Stimulated activated naive CD8-positive, alpha-beta T cell treated with anti-CD3 and anti-CD28 coated beads, Interleukin-15, Interleukin-2, amounts not matched to agents 100 ng/mL and 50 ng/mL, for 24 hours (primary cell): ENCODE measurements around the gene MRS2.
"Not testable (repeated sequence)": the region's sequence is repeated elsewhere in the genome, so short reads cannot be mapped to it uniquely, and the experiment has no call there.

Experiments
- H3K27ac Mint-ChIP-seq: one replicate; pipeline ENCODE4 v1.8.0; 2021; ENCODE audit warnings: mild to moderate bottlenecking, mixed read lengths
- H3K27me3 Mint-ChIP-seq: one replicate; pipeline ENCODE4 v1.8.0; 2021; ENCODE audit warnings: mixed read lengths
- H3K36me3 Mint-ChIP-seq: one replicate; pipeline ENCODE4 v1.8.0; 2021; ENCODE audit warnings: low read depth, mixed read lengths
- H3K4me1 Mint-ChIP-seq: one replicate; pipeline ENCODE4 v1.8.0; 2021; ENCODE audit warnings: low read depth, mixed read lengths
- H3K4me3 Mint-ChIP-seq: one replicate; pipeline ENCODE4 v1.8.0; 2021; ENCODE audit warnings: mild to moderate bottlenecking, mixed read lengths
- H3K9me3 Mint-ChIP-seq: one replicate; pipeline ENCODE4 v1.8.0; 2021; ENCODE audit warnings: mixed read lengths

Gene MRS2

GRCh38 chr6:24381476-24382219 is 21.1 kb upstream of the MRS2 start:
- no peaks in the 10 kb centered on the region for H3K9me3 Mint-ChIP-seq
- H3K4me1 Mint-ChIP-seq: no peaks in the 10 kb centered on the region

GRCh38 chr6:24382220-24382540 is 20.6 kb upstream of the MRS2 start:
- H3K4me1 Mint-ChIP-seq: no peaks in the 10 kb centered on the region
- no peak overlapping the region for H3K27ac Mint-ChIP-seq
- H3K27me3 Mint-ChIP-seq: peaks cover 11% of the 10 kb centered on the region
- H3K9me3 Mint-ChIP-seq: no peaks in the 10 kb centered on the region
- H3K4me3 Mint-ChIP-seq: no peak overlapping the region
- no peaks in the 10 kb centered on the region for H3K36me3 Mint-ChIP-seq

More at GRCh38 chr6:24381476-24382219, 21.1 kb upstream of the MRS2 start:
- peaks cover 11% of the 10 kb centered on the region for H3K27me3 Mint-ChIP-seq
- no peak overlapping the region for H3K27ac Mint-ChIP-seq
- H3K36me3 Mint-ChIP-seq: no peaks in the 10 kb centered on the region
- no peak overlapping the region for H3K4me3 Mint-ChIP-seq

GRCh38 chr6:24382891-24383494 is 19.7 kb upstream of the MRS2 start:
- not testable (repeated sequence) for H3K27ac Mint-ChIP-seq, H3K36me3 Mint-ChIP-seq, H3K4me3 Mint-ChIP-seq, H3K9me3 Mint-ChIP-seq, H3K4me1 Mint-ChIP-seq
- H3K27me3 Mint-ChIP-seq: peaks cover 15% of the 10 kb centered on the region

- not testable (repeated sequence) for H3K4me1 Mint-ChIP-seq, H3K4me3 Mint-ChIP-seq, H3K9me3 Mint-ChIP-seq, H3K27ac Mint-ChIP-seq, H3K36me3 Mint-ChIP-seq
- H3K27me3 Mint-ChIP-seq: peaks cover 17% of the 10 kb centered on the region
These were observed 18.2 kb upstream of the MRS2 start for GRCh38 chr6:24384369-24385130.

- Mint-ChIP-seq H3K9me3 (no peaks in the 10 kb centered on the region), H3K27ac (no peak overlapping the region), H3K4me1 (no peaks in the 10 kb centered on the region), H3K27me3 (peaks cover 17% of the 10 kb centered on the region), H3K36me3 (no peaks in the 10 kb centered on the region), H3K4me3 (no peak overlapping the region)
These were observed 17.0 kb upstream of the MRS2 start for GRCh38 chr6:24385536-24386269.

GRCh38 chr6:24387818-24388217 is 14.9 kb upstream of the MRS2 start:
- no peaks in the 10 kb centered on the region for H3K4me1 Mint-ChIP-seq
- peaks cover 17% of the 10 kb centered on the region for H3K27me3 Mint-ChIP-seq
- no peak overlapping the region for H3K27ac Mint-ChIP-seq

GRCh38 chr6:24391208-24391607 is 11.5 kb upstream of the MRS2 start:
- H3K27ac Mint-ChIP-seq: no peak overlapping the region
- H3K4me3 Mint-ChIP-seq: no peak overlapping the region
- H3K4me1 Mint-ChIP-seq: no peaks in the 10 kb centered on the region
- no peaks in the 10 kb centered on the region for H3K36me3 Mint-ChIP-seq
- peaks cover under 1% of the 10 kb centered on the region for H3K9me3 Mint-ChIP-seq
- H3K27me3 Mint-ChIP-seq: peaks cover 11% of the 10 kb centered on the region

More at GRCh38 chr6:24387818-24388217, 14.9 kb upstream of the MRS2 start:
- Mint-ChIP-seq H3K4me3 (no peak overlapping the region), H3K9me3 (no peaks in the 10 kb centered on the region), H3K36me3 (no peaks in the 10 kb centered on the region)

GRCh38 chr6:24391756-24392405 is 10.9 kb upstream of the MRS2 start:
- no peaks in the 10 kb centered on the region for H3K36me3 Mint-ChIP-seq
- H3K9me3 Mint-ChIP-seq: peaks cover 5% of the 10 kb centered on the region
- H3K4me3 Mint-ChIP-seq: no peak overlapping the region
- H3K4me1 Mint-ChIP-seq: no peaks in the 10 kb centered on the region
- peaks cover 15% of the 10 kb centered on the region for H3K27me3 Mint-ChIP-seq
- no peak overlapping the region for H3K27ac Mint-ChIP-seq

GRCh38 chr6:24394061-24394779 is 8.5 kb upstream of the MRS2 start:
- Mint-ChIP-seq H3K27me3 (peaks cover 21% of the 10 kb centered on the region), H3K4me3 (no peak overlapping the region), H3K4me1 (no peaks in the 10 kb centered on the region), H3K36me3 (no peaks in the 10 kb centered on the region), H3K27ac (no peak overlapping the region), H3K9me3 (peaks cover 5% of the 10 kb centered on the region)

GRCh38 chr6:24394780-24395437 is 7.8 kb upstream of the MRS2 start:
- Mint-ChIP-seq H3K4me3 (no peak overlapping the region), H3K36me3 (no peaks in the 10 kb centered on the region), H3K9me3 (peaks cover 5% of the 10 kb centered on the region), H3K4me1 (no peaks in the 10 kb centered on the region), H3K27ac (no peak overlapping the region), H3K27me3 (peaks cover 28% of the 10 kb centered on the region)

- no peaks in the 10 kb centered on the region for H3K36me3 Mint-ChIP-seq
- no peak overlapping the region for H3K4me3 Mint-ChIP-seq
- peaks cover 5% of the 10 kb centered on the region for H3K9me3 Mint-ChIP-seq
- H3K27me3 Mint-ChIP-seq: peaks cover 36% of the 10 kb centered on the region
- no peaks in the 10 kb centered on the region for H3K4me1 Mint-ChIP-seq
- no peak overlapping the region for H3K27ac Mint-ChIP-seq
These were observed 5.9 kb upstream of the MRS2 start for GRCh38 chr6:24396824-24397223.

- Mint-ChIP-seq H3K27ac (no peak overlapping the region), H3K36me3 (no peaks in the 10 kb centered on the region), H3K9me3 (peaks cover 5% of the 10 kb centered on the region), H3K27me3 (peaks cover 36% of the 10 kb centered on the region), H3K4me1 (peaks cover 6% of the 10 kb centered on the region), H3K4me3 (no peak overlapping the region)
These were observed 5.1 kb upstream of the MRS2 start for GRCh38 chr6:24397631-24398030.

GRCh38 chr6:24400045-24401039 is 2.4 kb upstream of the MRS2 start:
- not testable (repeated sequence) for H3K27ac Mint-ChIP-seq, H3K9me3 Mint-ChIP-seq, H3K4me3 Mint-ChIP-seq
- H3K4me1 Mint-ChIP-seq: peaks cover 26% of the 10 kb centered on the region
- H3K27me3 Mint-ChIP-seq: peaks cover 36% of the 10 kb centered on the region
- H3K36me3 Mint-ChIP-seq: peaks cover 14% of the 10 kb centered on the region
